Epithelial cell of esophagus (primary cell): ENCODE data around the gene TBC1D20.

Source experiments
- DNase-seq: peaks from one replicate; pipeline ENCODE4 v3.0.0; 2010; ENCODE audit warnings: low read depth
- H3K4me3 ChIP-seq: 2 replicates; pipeline ENCODE4 v1.5.1; 2011; ENCODE audit warnings: mild to moderate bottlenecking, low read length, control low read depth
- TF ChIP-seq, protein P1 (sequence below): IDR thresholded peaks from 2 replicates; pipeline ENCODE4 v1.5.1; 2011; ENCODE audit warnings: low read depth, mild to moderate bottlenecking, low read length, control low read depth, inconsistent platforms; ENCODE audit not compliant: insufficient read depth; ENCODE audit errors: missing control alignments

TBC1D20 gene

DNA sequence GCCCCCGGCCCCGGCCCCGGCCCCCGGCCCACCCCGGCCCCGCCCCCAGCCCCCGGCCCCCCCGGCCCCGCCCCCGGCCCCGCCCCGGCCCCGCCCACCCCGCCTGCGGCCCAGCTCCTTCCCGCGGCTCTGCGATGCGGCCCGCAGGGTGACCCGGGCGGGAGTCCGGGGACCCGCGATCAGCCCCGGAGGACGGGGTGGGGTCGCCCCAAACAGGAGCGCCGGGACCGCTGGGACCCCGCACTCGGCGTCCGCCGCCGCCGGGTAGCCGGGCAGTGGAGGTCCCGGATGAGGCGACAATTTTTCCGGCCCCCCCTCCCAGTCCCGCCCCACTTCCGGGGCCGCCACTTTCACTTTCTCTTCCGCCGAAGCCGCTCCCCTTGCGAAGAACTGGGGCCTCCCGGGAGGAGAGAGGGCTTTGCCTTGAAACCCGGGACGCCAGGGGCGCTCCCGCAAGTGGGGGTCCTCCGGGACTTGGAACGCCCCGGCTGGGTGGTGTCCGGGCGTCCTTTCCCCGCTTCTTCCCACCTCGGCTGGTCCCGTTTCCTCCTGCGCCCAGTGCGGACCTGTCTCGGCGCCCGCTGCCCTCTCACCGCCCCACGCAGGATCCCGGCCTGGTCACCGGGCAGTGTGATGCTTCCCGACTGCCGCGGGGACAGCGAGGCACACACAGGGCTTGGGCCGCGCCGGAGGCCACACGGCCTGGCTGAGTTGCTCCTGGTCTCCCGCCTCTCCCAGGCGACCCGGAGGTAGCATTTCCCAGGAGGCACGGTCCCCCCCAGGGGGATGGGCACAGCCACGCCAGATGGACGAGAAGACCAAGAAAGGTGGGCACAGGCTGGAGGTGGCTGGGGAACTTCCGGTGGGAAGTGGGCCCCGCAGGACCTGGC is 54.1 kb downstream of the TBC1D20 start, which contains the start of gene RBCK1:
Gene RBCK1 (plus strand): TSS at position 347 of the 890 bp plus-strand sequence. CDS start 459 bp downstream, at position 806.
- peak within 1 kb of the TSS; percentile 97 for H3K4me3 ChIP-seq
- TF ChIP-seq, protein P1, sequence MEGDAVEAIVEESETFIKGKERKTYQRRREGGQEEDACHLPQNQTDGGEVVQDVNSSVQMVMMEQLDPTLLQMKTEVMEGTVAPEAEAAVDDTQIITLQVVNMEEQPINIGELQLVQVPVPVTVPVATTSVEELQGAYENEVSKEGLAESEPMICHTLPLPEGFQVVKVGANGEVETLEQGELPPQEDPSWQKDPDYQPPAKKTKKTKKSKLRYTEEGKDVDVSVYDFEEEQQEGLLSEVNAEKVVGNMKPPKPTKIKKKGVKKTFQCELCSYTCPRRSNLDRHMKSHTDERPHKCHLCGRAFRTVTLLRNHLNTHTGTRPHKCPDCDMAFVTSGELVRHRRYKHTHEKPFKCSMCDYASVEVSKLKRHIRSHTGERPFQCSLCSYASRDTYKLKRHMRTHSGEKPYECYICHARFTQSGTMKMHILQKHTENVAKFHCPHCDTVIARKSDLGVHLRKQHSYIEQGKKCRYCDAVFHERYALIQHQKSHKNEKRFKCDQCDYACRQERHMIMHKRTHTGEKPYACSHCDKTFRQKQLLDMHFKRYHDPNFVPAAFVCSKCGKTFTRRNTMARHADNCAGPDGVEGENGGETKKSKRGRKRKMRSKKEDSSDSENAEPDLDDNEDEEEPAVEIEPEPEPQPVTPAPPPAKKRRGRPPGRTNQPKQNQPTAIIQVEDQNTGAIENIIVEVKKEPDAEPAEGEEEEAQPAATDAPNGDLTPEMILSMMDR: no peak
- peak; percentile 77 for DNase-seq

DNA sequence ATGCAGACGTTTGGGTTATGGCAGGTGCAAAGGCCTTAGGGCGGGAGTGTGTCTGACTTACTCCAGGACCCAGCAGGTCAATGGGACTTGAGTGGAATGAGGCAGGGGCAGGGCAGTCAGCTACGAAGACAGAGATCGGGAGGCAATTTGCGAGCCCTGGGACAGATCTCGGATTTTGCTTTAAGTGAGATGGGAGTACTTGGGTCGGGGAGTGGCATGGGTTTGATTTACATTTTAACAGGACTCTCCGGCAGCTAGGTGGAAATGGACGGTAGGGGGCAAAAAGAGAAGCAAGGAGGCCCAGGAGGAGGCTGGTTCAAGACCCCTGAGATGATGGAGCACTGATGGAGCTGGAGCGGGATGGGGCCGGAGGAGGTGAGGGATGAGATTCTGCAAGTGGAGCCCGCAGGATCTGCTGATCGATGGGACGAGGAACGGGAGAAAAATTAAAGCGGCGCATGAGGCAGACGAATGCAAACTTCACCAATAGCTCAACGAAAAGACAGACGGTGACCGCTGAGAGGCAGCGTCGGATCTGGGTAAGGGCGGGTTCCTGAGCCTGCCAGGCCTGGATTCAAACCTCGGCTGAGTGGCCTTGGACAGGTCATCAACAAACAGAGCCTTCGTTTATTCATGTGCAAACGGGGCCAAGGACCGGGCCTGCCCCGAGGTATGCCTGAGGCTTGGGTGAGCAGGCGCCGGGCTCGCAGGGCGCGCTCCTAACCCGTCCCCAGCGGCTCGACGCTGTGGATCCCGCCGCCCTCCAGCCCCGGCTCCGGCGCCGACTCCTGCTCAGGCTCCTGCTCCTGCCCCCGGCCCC is 55.0 kb downstream of the TBC1D20 start:
- H3K4me3 ChIP-seq: peak overlapping the region; percentile 47
- DNase-seq: peak; percentile 80
- TF ChIP-seq, protein P1: peak; percentile 16

DNA sequence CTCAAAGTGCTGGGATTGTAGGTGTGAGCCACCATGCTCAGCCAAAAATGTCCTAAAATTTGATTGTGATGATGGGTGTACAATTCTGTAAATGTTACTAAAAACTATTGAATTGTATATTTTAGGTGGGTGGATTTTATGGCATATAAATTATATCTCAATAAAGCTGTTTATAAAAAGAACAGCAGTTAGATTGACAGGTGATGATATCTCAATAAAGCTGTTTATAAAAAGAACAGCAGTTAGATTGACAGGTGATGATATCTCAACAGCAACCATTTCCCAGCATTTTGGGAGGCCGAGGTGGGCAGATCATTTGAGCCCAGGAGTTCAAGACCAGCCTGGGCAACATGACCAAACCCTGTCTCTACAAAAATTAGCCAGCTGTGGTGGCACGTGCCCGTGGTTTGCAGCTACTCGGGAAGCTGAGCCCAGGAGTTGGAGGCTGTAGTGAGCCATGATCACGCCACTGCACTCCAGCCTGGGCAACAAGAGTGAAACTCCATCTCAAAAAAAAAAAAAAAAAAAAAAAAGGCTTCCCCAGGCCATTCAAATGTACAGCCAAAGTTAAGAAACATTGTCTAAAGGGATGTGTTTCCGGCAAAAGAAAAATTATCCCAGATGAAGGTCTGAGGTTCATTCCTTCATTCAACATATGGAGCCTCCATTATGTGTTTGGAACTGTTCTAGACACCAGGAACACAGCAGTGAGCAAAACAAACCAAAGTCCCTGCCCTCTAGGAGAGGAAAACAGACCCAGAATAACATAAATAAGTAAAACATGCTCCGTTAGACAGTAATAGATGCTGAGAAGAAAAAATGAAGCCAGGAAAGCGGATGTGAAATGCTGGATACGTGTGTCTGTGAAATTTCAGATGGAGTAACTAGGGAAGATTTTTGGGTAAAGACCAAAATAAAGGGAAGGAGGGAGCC is 55.9 kb downstream of the TBC1D20 start:
- TF ChIP-seq, protein P1: no peak
- H3K4me3 ChIP-seq: no peak overlapping the region
- no peak for DNase-seq

DNA sequence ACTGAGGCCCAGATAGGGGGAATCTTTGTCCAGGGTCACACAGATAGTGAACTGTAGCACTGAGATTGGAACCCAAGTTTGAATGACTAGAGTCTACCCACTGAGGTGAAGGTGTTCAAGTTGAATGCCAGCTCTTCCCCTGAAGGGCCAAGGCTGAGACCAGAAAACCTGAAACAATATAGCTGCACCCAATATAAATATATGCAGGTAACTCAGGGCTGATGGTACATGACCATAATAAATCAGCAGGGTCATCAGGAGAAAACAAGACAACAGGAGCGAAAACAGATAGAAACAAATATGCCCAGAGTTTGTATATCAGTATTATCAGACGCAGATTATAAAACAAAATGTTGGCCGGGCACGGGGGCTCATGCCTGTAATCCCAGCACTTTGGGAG is 58.2 kb downstream of the TBC1D20 start:
- H3K4me3 ChIP-seq: no peak overlapping the region
- DNase-seq: no peak
- TF ChIP-seq, protein P1: no peak

DNA sequence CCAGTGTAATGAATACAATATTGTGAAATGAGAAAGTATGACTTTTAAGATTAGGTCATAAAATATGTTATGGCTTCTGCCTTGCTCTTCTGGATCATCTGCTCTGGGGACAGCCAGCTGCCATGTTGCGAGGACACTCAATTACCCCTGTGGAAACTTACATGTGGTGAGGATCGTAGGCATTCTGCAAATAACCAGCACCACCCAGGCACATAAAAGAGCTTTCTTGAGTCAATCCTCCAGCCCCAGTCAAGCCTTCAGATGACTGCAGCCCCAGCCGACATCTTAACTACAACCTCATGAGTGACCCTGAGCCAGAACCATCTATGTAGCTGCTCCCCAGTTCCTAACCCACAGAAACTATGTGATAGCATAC is 58.8 kb downstream of the TBC1D20 start:
- TF ChIP-seq, protein P1: no peak
- H3K4me3 ChIP-seq: no peak overlapping the region

DNA sequence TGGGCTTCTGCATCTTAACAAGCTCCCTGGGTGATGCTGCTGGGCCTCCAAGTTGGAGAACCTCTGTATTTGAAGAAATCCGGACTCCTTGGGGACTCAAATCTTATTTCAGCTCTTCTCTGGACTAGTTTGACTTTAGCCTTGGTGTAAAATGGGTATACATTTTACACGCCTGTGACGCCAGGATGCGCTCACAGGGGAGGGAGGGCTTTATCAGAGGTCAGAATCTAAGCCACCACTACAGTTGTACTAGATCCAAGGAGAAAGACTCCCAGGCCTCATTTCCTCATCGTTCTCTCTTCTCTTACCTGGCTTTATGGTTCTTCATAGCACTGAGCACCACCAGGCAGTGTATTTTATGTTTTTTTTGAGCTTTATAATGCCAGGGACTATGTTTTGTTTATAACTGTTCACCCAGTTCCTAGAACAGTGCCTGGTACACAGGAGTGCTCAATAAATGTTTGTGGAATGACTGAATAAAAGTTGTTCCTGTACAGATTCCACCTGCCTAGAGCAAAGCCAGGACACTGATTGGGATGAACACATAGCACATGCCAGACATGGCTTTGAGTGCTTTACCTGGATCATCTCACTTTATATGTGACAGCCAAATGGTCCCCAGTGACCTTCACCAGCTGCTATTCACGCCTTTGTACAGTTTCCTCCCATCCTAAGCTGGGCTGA is 59.3 kb downstream of the TBC1D20 start:
- no peak for DNase-seq
- H3K4me3 ChIP-seq: no peak overlapping the region
- TF ChIP-seq, protein P1: no peak

More for the DNA sequence above, 58.8 kb downstream of the TBC1D20 start:
- no peak for DNase-seq
